T-cell (primary cell): ENCODE measurements around the gene ITPR2. TPM values are rescaled to one million over a fixed set of nuclear protein-coding genes. Genes with fewer than 3 reads are reported as not detected.
A peak's percentile ranks its signal among the peaks of the same experiment; 100 is the strongest.

Source experiments
- ATAC-seq, 4 experiments: fragments of 200-7000 bp in 3 of 4; fragments of 150-1000 bp in 1 of 4; cut with Tn5 transposase; replicated peaks in 1 of 4; 1 replicate in 3 of 4; 2 replicates in 1 of 4; pipeline ENCODE4 v1.10.0; 2021; ENCODE audit warnings: moderate library complexity in 3 of 4, mild to moderate bottlenecking in 2 of 4, moderate number of reproducible peaks in 1 of 4
- CTCF ChIA-PET, 2 donors: fragments of 300-600 bp; sonication (Branson Sonifier 250); formaldehyde crosslinking; loops; one replicate each; lab custom pipeline; 2022; ENCODE audit warnings: antibody characterized with exemption in 2 of 2; lab: Charles Lee
- POLR2A ChIA-PET, 2 donors: fragments of 300-600 bp; sonication (Branson Sonifier 250); formaldehyde crosslinking; loops; one replicate each; lab custom pipeline; 2022; ENCODE audit warnings: antibody characterized with exemption in 2 of 2; lab: Charles Lee
- DNase-seq, 35 experiments: peaks; one replicate each; pipeline versions ENCODE4 v3.0.0 to v3.0.0-alpha.2; 2013 to 2023
- H3K27ac ChIP-seq: one replicate; pipeline ENCODE4 v1.5.1; 2013; ENCODE audit warnings: low read length
- H3K27me3 ChIP-seq, 2 experiments: replicated peaks in 1 of 2; 1 replicate in 1 of 2; 2 replicates in 1 of 2; pipeline versions ENCODE4 v1.6.1 to v1.7.0; 2013; ENCODE audit warnings: low read length in 1 of 2, mixed read lengths in 1 of 2; ENCODE audit not compliant: control insufficient read depth in 2 of 2, insufficient read depth in 2 of 2; ENCODE audit errors: extremely low read depth in 1 of 2
- H3K36me3 ChIP-seq, 2 donors: 1 replicate in 1 of 2; 2 replicates in 1 of 2; pipeline versions ENCODE4 v1.6.1 to v1.7.0; 2013; ENCODE audit warnings: low read length in 1 of 2; ENCODE audit not compliant: control insufficient read depth in 2 of 2, insufficient read depth in 1 of 2; ENCODE audit errors: extremely low read depth in 1 of 2
- H3K4me1 ChIP-seq, 2 experiments: 1 replicate in 1 of 2; 2 replicates in 1 of 2; pipeline versions ENCODE4 v1.6.1 to v1.7.0; 2013; ENCODE audit warnings: low read length in 2 of 2, mixed read lengths in 1 of 2; ENCODE audit not compliant: insufficient read depth in 2 of 2, control insufficient read depth in 1 of 2; ENCODE audit errors: extremely low read depth in 1 of 2
- H3K4me3 ChIP-seq, 2 donors: 1 replicate in 1 of 2; 2 replicates in 1 of 2; pipeline versions ENCODE4 v1.5.1 to v1.7.0; 2013; ENCODE audit warnings: mild to moderate bottlenecking in 2 of 2, low read length in 1 of 2, moderate library complexity in 1 of 2; ENCODE audit not compliant: control insufficient read depth in 1 of 2; ENCODE audit errors: extremely low read depth in 1 of 2
- H3K9me3 ChIP-seq: 2 replicates; pipeline ENCODE4 v1.7.0; 2013
- H3K27ac Mint-ChIP-seq, 2 donors: one replicate each; pipeline ENCODE4 v1.8.0; 2020 to 2021; ENCODE audit warnings: mild to moderate bottlenecking in 2 of 2, mixed read lengths in 2 of 2
- H3K27me3 Mint-ChIP-seq, 2 donors: one replicate each; pipeline ENCODE4 v1.8.0; 2021 to 2022; ENCODE audit warnings: mixed read lengths in 2 of 2
- H3K36me3 Mint-ChIP-seq: one replicate; pipeline ENCODE4 v1.8.0; 2021; ENCODE audit warnings: mixed read lengths
- H3K4me1 Mint-ChIP-seq, 3 donors: one replicate each; pipeline ENCODE4 v1.8.0; 2020 to 2022; ENCODE audit warnings: mixed read lengths in 3 of 3, mild to moderate bottlenecking in 1 of 3
- H3K4me3 Mint-ChIP-seq, 3 donors: one replicate each; pipeline ENCODE4 v1.8.0; 2020 to 2022; ENCODE audit warnings: mild to moderate bottlenecking in 3 of 3, mixed read lengths in 3 of 3, moderate library complexity in 3 of 3
- H3K9me3 Mint-ChIP-seq, 3 donors: one replicate each; pipeline ENCODE4 v1.8.0; 2020 to 2022; ENCODE audit warnings: mixed read lengths in 3 of 3
- WGBS: methylation state at CpG from one replicate; pipeline ENCODE4 v1.1.5; 2013; ENCODE audit warnings: missing lambda C conversion rate; ENCODE audit not compliant: insufficient coverage; 5-methylcytosine and 5-hydroxymethylcytosine counted together
- total RNA-seq, 35 experiments: library from RNA in 6 of 35; stranded (reverse) in 6 of 35; fragments of 120-200 nt in 1 of 35; gene quantifications; one replicate each; pipeline versions ENCODE4 v1.2.1 to v1.2.4 and lab custom pipeline; 2013 to 2026

The ITPR2 gene
- total RNA-seq, 5 donors from 2014 or later (not counting 1 experiment from before 2014, with no cell fraction given), result 38.8 to 52.5 (median 44.5) TPM

DNA sequence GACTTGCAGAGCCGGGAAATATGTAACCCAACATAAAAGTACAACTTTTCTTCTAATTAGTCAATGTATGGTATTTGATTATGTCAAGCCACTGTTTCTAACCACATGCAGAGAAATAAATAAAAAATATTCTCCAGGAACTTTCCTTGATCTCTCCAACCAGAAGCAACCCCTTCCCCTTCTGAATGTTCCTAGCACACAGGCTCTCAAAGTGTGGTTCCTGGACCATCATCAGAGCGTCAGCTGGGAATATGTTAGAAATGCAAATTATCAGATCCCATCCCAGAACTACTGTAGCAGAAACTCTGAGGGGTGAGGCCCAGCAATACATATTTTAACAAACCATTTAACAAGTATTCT, 21.0 kb upstream of the ITPR2 start:
- no peaks in the 10 kb centered on the region for H3K4me1 Mint-ChIP-seq
- Histone ChIP-seq H3K4me3 (no peak overlapping the region), H3K9me3 (no peaks in the 10 kb centered on the region), H3K27ac (no peak overlapping the region), H3K4me1 (peaks cover 0 to 4% of the 10 kb centered on the region in 2 experiments), H3K27me3 (peaks cover 0 to 9% of the 10 kb centered on the region in 2 experiments), H3K36me3 (no peaks in the 10 kb centered on the region)
- ATAC-seq, result peak in 3 of 4 experiments; percentile 14 to 34 (median 18)
- no peaks in the 10 kb centered on the region for H3K36me3 Mint-ChIP-seq
- no peak overlapping the region for H3K4me3 Mint-ChIP-seq
- no CpG with 5 or more reads among the region's 2 CpGs for WGBS
- no peak overlapping the region for H3K27ac Mint-ChIP-seq
- POLR2A ChIA-PET, result interaction anchor here in 1 of 2 donors (0.5 kb wide), 1 partner anchor 299 kb away, joined by 3 read pairs; no protein-coding TSS in a partner anchor
- H3K27me3 Mint-ChIP-seq, result peaks cover 0 to 3% of the 10 kb centered on the region in 2 donors
- CTCF ChIA-PET, result interaction anchor here in 1 of 2 donors (1.2 to 1.5 kb wide), 2 partner anchors 22 to 147 kb away, joined by 3 read pairs; no protein-coding TSS in a partner anchor
- H3K9me3 Mint-ChIP-seq, result no peaks in the 10 kb centered on the region
- DNase-seq, result no peak

DNA sequence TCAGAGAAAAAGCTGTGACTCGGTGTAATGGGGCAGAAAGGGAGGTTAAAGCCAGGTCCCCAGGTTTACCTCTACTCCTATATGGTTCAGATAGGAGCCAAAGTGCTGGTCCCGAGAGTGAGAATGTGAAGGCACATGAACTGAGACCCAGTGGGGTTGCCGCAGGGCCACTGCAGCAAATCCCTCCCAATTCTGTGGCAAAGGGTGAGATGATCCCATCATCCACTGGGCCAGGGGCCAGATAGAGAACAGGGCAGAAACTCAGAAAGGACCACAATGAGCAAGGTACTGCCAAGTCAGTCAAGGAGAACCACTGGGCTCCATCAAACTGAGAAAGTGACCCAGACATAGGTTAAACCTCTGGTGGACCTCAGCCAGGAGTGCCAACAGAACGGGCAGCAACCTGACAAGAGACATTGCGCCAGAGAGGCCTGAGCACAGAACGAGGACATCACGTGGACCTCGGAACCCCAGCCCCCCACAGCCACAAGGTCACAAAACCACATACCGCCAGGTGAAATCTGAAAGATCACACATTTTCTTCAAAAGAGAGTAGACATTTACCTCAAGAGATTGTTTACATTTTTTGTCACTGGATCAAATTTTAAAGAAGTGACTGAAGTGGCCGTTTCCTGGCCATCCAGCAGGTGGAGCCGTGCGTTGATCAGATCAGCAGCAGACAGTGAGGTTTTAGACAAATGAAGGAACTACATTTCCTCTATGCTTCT, 20.5 kb upstream of the ITPR2 start:
- peak; percentile 89 to 95 (median 93) for ATAC-seq
- H3K36me3 Mint-ChIP-seq, result no peaks in the 10 kb centered on the region
- peak overlapping the region in 1 of 2 donors; percentile 3 for H3K27ac Mint-ChIP-seq
- peaks cover 0 to 11% of the 10 kb centered on the region in 2 experiments for H3K27me3 ChIP-seq
- no peaks in the 10 kb centered on the region for H3K4me1 Mint-ChIP-seq
- ChIA-PET POLR2A (interaction anchor here in 1 of 2 donors (0.5 kb wide), 1 partner anchor 299 kb away, joined by 3 read pairs; no protein-coding TSS in a partner anchor), CTCF (interaction anchor here (1.6 to 2.2 kb wide), 2 partner anchors 32 kb away, joined by 8 read pairs; no protein-coding TSS in a partner anchor)
- H3K27ac ChIP-seq, result no peak overlapping the region
- no peaks in the 10 kb centered on the region for H3K36me3 ChIP-seq
- 45% methylated on average over 9 of the region's 12 CpGs for WGBS
- H3K4me3 ChIP-seq, result no peak overlapping the region
- H3K9me3 Mint-ChIP-seq, result no peaks in the 10 kb centered on the region
- no peaks in the 10 kb centered on the region for H3K9me3 ChIP-seq
- no peak overlapping the region for H3K4me3 Mint-ChIP-seq
- DNase-seq, result peak; percentile 42 to 83 (median 64)
- H3K4me1 ChIP-seq, result peaks cover 0 to 4% of the 10 kb centered on the region in 2 experiments
- H3K27me3 Mint-ChIP-seq, result peaks cover 0 to 1% of the 10 kb centered on the region in 2 donors

DNA sequence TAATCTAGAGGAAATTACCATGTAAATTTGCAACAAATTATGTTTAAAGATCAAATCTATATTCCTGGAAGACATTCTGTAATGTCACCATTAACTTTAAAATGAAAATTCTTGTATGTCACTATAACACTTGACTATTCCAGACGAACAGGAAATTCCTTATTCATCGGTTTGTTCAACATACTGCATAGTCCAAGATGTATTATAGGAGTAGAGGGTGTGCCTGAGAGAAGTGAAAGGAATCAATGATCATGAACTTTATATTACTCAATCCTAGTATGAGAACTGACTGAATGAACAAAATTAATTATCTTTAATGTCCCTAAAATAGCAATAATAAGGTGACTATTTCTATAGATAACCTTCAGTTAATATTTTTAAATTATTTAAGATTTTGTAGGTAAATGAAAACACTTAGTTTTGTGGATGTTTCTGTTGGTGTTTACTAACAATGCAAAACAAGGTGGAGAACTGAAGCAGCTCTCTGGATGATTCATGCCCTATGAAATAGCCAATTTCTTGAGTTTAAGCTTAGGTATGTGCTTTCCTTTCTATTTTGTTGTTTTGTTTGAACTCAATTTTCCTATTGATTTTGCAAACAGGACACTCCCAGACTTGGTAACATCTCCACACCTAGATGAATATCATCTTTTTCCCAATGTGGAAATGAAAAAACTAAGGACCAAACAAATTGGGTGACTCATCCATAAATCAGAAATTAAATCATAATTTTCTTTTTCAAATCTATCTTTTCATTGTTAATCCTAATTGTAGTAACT, 18.2 kb upstream of the ITPR2 start:
- Histone ChIP-seq H3K36me3 (no peaks in the 10 kb centered on the region), H3K27ac (no peak overlapping the region), H3K4me1 (peaks cover 0 to 4% of the 10 kb centered on the region in 2 experiments), H3K9me3 (no peaks in the 10 kb centered on the region), H3K4me3 (no peak overlapping the region), H3K27me3 (peaks cover 0 to 13% of the 10 kb centered on the region in 2 experiments)
- ChIA-PET CTCF (interaction anchor here (1.2 to 2.2 kb wide), 5 partner anchors 13 to 455 kb away, joined by 3 to 8 read pairs (median 3); no protein-coding TSS in a partner anchor), POLR2A (interaction anchor here in 1 of 2 donors (0.6 kb wide), 1 partner anchor 33 kb away, joined by 3 read pairs; no protein-coding TSS in a partner anchor)
- DNase-seq (no peak), ATAC-seq (no peak)
- Mint-ChIP-seq H3K36me3 (no peaks in the 10 kb centered on the region), H3K4me1 (peaks cover 0 to 3% (median 3%) of the 10 kb centered on the region in 3 donors), H3K27me3 (no peaks in the 10 kb centered on the region), H3K27ac (no peak overlapping the region), H3K4me3 (no peak overlapping the region), H3K9me3 (no peaks in the 10 kb centered on the region)
- WGBS, result no CpG with 5 or more reads among the region's 2 CpGs

DNA sequence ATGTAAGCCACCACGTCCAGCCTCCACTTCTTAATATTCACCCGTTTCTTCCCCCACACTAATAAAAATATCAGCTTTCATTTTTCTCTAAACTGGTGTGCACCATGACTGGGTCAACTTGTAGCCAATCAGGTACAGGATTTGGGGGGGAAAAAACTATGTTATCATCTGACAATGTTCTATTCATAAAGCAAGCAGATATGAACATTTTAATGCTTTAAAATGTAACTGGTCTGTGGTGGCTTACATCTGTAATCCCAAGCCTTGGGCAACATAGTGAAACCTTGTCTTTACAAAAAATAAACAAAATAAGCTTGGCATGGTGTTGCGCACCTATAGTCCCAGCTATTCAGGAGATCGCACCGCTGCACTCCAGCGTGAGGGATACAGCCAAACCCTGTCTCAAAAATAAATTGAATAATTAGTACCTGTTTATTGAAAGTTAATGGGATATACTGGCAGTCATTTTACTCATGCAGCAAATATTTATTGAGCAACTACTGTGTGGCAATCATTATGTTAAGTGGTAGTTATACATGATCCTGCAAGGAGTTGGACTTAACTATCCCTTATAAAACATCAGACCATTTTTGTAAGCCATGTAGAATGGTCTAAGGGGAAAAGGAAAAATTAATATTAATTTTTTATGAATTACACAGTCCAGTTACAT, 15.3 kb upstream of the ITPR2 start:
- no peaks in the 10 kb centered on the region for H3K36me3 ChIP-seq
- WGBS, result no CpG with 5 or more reads among the region's 6 CpGs
- H3K4me3 Mint-ChIP-seq, result no peak overlapping the region
- H3K27ac Mint-ChIP-seq, result no peak overlapping the region
- H3K9me3 Mint-ChIP-seq, result no peaks in the 10 kb centered on the region
- no peak for ATAC-seq
- no peaks in the 10 kb centered on the region for H3K36me3 Mint-ChIP-seq
- CTCF ChIA-PET, result interaction anchor here (0.6 to 1.3 kb wide), 4 partner anchors 15 to 458 kb away, joined by 3 to 5 read pairs (median 4); partner anchors contain the start of gene ITPR2 (in 1 of the 2)
- DNase-seq, result no peak
- no peak overlapping the region for H3K4me3 ChIP-seq
- POLR2A ChIA-PET, result interaction anchor here in 1 of 2 donors (0.7 kb wide), 1 partner anchor 10 kb away, joined by 4 read pairs; no protein-coding TSS in a partner anchor
- peaks cover 3 to 7% (median 5%) of the 10 kb centered on the region in 3 donors for H3K4me1 Mint-ChIP-seq
- peaks cover 0 to 1% of the 10 kb centered on the region in 2 donors for H3K27me3 Mint-ChIP-seq
- H3K9me3 ChIP-seq, result no peaks in the 10 kb centered on the region
- no peak overlapping the region for H3K27ac ChIP-seq
- H3K4me1 ChIP-seq, result no peaks in the 10 kb centered on the region
- peaks cover 0 to 10% of the 10 kb centered on the region in 2 experiments for H3K27me3 ChIP-seq

DNA sequence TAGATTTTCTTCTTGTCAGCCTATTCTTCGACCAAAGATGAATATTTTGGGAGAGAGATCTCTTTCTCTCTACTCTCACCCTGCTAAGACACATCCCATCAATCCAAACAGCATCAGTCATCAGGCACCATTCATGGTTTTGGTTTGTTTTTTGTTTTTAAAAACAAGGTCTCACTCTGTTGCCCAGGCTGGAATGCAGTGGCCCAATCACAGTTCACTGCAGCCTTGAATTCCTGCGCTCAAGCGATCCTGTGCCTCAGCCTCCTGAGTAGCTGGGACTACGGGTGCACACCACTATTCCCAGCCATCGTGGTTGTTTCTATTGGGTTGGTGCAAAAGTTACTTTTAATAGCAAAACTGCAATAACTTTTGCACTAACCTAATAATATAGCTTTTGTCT, 14.4 kb upstream of the ITPR2 start:
- H3K4me1 ChIP-seq, result no peaks in the 10 kb centered on the region
- no peaks in the 10 kb centered on the region for H3K36me3 ChIP-seq
- Mint-ChIP-seq H3K27ac (no peak overlapping the region), H3K9me3 (no peaks in the 10 kb centered on the region), H3K27me3 (peaks cover 0 to 1% of the 10 kb centered on the region in 2 donors), H3K36me3 (no peaks in the 10 kb centered on the region), H3K4me3 (no peak overlapping the region), H3K4me1 (peaks cover 3 to 7% (median 5%) of the 10 kb centered on the region in 3 donors)
- DNase-seq, result no peak
- ChIA-PET POLR2A (interaction anchor here in 1 of 2 donors (0.7 kb wide), 1 partner anchor 10 kb away, joined by 4 read pairs; no protein-coding TSS in a partner anchor), CTCF (interaction anchor here (0.6 to 2.2 kb wide), 4 partner anchors 17 to 459 kb away, joined by 3 to 5 read pairs (median 3); no protein-coding TSS in a partner anchor)
- ATAC-seq, result no peak
- no peaks in the 10 kb centered on the region for H3K9me3 ChIP-seq
- WGBS, result no CpG with 5 or more reads among the region's 5 CpGs
- no peak overlapping the region for H3K27ac ChIP-seq
- H3K27me3 ChIP-seq, result peaks cover 0 to 6% of the 10 kb centered on the region in 2 experiments
- H3K4me3 ChIP-seq, result no peak overlapping the region
